AG08395 (cell line): ENCODE data around the gene AFTPH.

Experiments
- DNase-seq: peaks from one replicate; pipeline ENCODE4 v3.0.0; 2012; ENCODE audit warnings: mixed read lengths, low spot score

AFTPH gene

GRCh38 chr2:64632835-64633819 lies 109.0 kb downstream of the AFTPH start:
- peak; percentile 50 for DNase-seq

DNA sequence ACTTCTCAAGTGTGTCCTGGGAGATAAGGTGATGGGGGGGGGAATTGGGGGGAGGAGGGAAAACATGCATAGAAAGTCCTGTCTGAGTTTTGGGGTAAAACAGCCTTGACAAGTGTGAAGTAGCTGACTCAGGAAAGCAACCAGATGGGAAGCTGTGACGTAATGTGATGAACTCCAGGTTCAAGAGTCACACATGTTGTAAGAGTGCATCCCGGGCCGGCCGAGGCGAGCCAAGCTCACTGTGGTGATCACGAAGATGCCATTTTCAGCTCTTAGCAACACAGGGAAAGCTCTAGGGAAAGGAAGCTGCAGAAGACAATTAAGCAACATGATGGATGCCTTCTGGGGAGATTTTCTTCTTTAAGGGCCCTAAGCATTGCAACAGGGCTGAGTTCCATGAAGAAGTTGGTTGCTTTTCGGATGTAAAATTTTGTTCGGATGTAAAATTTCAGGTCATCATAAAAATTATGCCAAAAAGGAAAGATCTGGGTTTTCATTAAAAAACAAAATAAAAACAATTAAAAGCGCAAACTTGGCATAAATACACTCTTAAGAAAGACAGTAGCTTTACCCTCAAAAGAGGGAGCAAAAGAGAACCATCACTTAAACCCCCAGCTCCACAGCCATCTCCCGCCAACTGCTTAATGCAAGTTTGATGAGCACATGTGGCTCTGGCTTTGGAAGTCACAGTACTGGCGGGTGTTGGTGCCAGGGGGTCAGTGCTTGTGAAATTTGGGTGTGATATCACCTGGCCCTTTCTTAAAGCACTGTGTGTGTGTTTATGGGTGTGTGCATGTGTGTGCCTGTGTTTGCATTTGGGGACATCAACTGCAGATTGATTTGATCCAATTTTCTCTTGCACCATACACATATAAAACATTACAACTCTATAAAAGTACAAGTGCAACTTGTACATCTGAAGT lies 110.5 kb downstream of the AFTPH start:
- peak; percentile 78 for DNase-seq

- no peak for DNase-seq
Observed at GRCh38 chr2:64635976-64636911, 112.1 kb downstream of the AFTPH start.

- no peak for DNase-seq
Observed at GRCh38 chr2:64637000-64637635, 113.0 kb downstream of the AFTPH start.

DNA sequence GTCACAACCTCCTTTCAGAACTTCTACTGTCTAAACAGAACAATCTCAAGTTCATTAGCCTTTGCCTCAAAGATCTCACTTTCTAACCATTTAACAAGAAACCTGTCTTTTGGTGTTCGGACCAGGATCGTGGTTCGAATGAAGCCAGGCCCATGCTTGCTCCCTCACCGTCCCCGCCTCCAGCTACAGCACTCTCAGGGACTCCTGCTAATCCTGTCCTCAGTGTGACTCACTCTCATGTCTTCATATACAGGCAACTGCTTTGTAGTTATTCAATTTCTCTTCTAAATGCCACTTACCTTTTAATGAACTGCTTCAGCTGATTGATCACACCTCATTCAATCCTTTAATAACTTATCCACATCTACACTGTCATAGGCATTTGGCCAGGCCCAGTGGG lies 113.8 kb downstream of the AFTPH start:
- DNase-seq = no peak

DNA sequence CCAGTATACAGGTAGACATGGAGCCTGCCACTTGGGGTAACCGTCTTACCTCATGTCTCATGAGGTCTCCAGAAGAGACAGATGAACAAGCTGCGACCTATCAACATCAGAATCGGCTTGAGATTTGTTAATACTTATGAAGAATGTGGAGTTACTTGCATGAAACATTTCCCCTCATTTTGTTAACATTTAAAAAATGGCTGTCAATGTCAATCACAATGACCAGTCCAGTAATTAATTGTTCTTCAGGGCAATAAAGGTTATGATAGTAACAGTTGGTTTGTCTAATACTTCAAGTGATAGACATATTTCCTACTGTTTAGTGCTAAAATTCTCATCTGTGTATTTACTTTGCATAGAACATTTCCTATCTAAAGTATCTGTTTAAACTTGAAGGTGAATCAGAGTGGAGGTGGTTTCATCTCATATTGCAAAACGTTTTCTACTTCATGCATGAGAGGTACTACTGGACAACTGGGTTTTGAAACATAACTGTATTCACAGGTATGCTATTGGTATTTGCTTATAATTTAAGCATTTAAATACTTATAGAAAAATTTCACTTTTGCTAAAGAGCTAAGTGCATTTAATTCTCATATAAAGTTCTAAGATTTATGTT lies 114.5 kb downstream of the AFTPH start:
- DNase-seq = no peak

- DNase-seq = no peak
Observed at GRCh38 chr2:64639691-64640090, 115.6 kb downstream of the AFTPH start.

DNA sequence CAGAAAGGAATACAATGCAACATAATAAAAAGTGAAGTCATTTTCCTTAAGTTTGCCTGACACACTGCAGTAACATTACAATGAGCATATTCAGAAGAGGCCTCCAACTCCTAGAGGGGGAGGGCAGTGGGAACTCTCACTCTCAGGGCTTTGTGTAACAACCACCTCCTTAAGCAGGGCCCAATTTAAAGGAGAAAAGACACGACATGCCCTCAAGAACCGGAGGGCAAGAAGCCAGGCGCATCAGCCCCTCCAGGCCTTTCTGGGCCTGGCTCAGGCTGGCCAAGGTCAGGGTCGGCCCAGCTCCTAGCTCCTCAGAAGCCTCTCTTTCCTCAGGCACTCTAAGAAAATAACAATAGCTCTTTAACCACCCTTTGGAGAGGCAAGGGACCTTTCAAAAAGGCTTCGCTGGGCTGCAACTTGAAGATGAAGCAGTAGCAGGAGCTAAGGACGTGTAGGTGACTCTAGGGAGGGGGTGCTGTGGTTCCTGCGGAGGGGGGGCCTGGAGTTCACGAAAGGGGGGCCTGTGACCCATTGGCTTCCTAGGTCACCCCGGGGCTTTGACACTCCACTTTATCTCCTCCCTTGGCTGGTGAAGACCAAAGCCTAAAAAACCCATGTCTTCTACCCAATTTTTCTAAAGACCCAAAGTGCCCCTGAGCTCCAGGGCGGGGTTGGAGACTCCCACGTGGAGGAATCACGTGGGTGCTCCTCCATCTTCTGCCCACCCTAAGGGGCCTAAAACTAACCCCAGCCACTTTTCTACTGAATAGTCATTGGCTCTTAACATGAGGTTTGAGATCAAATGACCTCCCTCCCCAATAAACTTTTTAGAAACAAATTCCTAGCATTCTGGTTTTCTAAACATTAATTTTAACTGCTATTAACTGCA lies 116.3 kb downstream of the AFTPH start:
- no peak for DNase-seq

- no peak for DNase-seq
Observed at GRCh38 chr2:64641599-64641998, 117.5 kb downstream of the AFTPH start.
